LNCAP (cell line): Measurements from ENCODE around the gene CAAP1.

Experiments
- CTCF ChIP-seq: fragments of 450-650 bp; IDR thresholded peaks from 2 replicates; pipeline ENCODE4 v1.5.1; 2017; ENCODE audit warnings: mild to moderate bottlenecking

CAAP1 gene

GRCh38 chr9:26812217-26812616, 80.4 kb downstream of the CAAP1 start:
- TF ChIP-seq CTCF, result no peak

- no peak for TF ChIP-seq CTCF
These were observed 81.5 kb downstream of the CAAP1 start for GRCh38 chr9:26811106-26811505.

GRCh38 chr9:26809795-26810194, 82.8 kb downstream of the CAAP1 start:
- no peak for TF ChIP-seq CTCF

DNA sequence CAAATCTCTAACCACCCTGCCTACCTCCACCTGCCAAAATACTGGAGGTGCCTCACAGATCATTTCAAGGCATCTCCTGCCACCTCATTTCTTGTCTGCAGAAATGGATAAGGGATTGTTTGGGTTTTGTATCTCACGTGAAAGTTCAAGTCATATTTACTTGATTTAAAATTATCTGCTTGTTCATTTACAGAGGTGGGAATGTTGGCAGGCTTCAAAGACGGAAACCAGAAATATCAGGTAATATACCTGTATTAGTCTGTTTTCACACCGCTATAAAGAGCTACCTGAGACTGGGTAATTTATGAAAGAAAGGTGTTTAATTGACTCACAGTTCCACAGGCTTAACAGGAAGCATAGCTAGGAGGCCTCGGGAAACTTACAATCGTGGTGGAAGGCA, 85.4 kb downstream of the CAAP1 start:
- TF ChIP-seq CTCF, result no peak

DNA sequence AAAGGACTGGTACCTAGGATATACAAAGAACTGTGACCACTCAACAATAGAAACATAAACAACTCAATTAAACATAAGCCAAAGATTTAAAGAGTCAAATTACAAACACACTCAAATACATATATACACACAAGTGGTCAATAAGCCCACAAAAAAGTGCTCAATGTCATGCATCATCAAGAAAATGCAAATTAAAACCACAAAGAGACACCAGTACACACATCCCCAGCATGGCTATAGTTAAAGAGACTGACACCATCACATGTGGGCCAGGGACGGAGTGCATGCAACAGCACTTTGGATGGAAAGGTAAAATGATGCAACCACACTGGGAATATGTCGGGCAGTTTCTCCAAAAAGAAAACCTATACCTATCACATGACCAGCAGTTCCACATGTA, 89.7 kb downstream of the CAAP1 start:
- no peak for TF ChIP-seq CTCF

- no peak for TF ChIP-seq CTCF
These were observed 90.8 kb downstream of the CAAP1 start for GRCh38 chr9:26801772-26802171.

- no peak for TF ChIP-seq CTCF
These were observed 92.3 kb downstream of the CAAP1 start for GRCh38 chr9:26800322-26800721.

DNA sequence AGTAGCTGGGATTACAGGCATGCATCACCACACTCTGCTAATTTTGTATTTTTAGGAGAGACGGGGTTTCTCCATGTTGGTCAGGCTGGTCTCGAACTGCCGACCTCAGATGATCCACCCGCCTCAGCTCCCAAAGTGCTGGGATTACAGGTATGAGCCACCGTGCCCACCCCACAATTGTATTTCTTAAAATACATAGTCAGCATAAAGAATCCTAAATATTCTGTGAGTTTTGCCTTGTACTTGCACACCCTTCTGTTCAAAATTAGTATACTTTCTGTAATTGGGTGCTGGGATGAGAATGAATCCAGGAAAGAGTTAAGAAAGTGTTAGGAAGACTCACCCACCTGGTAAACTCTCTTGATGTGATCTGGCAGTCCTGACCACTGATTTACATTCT, 101.3 kb downstream of the CAAP1 start:
- no peak for TF ChIP-seq CTCF
